GM18505 (cell line): Measurements from ENCODE around the gene SUN2.

ENCODE experiments used
- ATAC-seq: cut with Tn5 transposase; IDR thresholded peaks from one replicate; pipeline ENCODE4 v1.9.1; 2021; ENCODE audit not compliant: unreplicated experiment
- POLR2A ChIP-seq: IDR thresholded peaks from 4 replicates; pipeline ENCODE4 v1.6.1; 2011; ENCODE audit warnings: borderline replicate concordance; ENCODE audit not compliant: insufficient read depth, insufficient read length; ENCODE audit errors: extremely low read depth

Gene SUN2

GRCh38 chr22:38694049-38694448, 61.7 kb downstream of the SUN2 start:
- no peak for TF ChIP-seq POLR2A
- no peak for ATAC-seq

- no peak for TF ChIP-seq POLR2A
- no peak for ATAC-seq
Observed at GRCh38 chr22:38689651-38690050, 66.1 kb downstream of the SUN2 start.

GRCh38 chr22:38685761-38686160, 70.0 kb downstream of the SUN2 start:
- ATAC-seq = no peak
- TF ChIP-seq POLR2A = no peak

- TF ChIP-seq POLR2A = no peak
- ATAC-seq = no peak
Observed at GRCh38 chr22:38684895-38685294, 70.9 kb downstream of the SUN2 start.
